DND-41 (cell line): ENCODE measurements around the gene VEGFD.

Experiments
- EZH2 ChIP-seq: IDR thresholded peaks from 3 replicates; pipeline ENCODE4 v1.6.1; 2012; ENCODE audit warnings: borderline replicate concordance, low read depth, mild to moderate bottlenecking, moderate library complexity, low read length, inconsistent platforms; ENCODE audit not compliant: severe bottlenecking
- TF ChIP-seq, protein P1 (sequence below): IDR thresholded peaks from 2 replicates; pipeline ENCODE4 v1.5.1; 2012; ENCODE audit warnings: borderline replicate concordance, low read length, moderate library complexity, mild to moderate bottlenecking; ENCODE audit not compliant: poor library complexity, severe bottlenecking; ENCODE audit errors: extremely low read depth

DNA sequence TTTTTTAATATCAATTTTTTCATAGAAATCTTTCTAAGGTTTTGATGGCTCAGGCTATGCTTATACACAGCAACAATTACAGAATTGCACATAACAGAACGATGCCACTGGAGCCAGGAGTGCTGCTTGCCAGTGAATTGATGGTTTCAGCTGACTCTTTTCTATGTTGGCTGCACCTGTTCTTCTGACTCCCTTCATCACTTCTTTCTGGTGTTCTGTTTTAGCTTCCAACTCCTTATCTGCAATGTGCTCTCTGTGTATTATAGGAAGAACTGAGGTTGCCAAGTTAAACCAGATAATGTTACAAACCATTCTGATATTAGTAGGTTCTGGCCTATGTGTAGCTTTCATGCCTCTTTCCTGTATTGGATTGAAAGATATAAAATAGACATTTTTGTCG, 11.6 kb upstream of the VEGFD start:
- TF ChIP-seq, protein P1, sequence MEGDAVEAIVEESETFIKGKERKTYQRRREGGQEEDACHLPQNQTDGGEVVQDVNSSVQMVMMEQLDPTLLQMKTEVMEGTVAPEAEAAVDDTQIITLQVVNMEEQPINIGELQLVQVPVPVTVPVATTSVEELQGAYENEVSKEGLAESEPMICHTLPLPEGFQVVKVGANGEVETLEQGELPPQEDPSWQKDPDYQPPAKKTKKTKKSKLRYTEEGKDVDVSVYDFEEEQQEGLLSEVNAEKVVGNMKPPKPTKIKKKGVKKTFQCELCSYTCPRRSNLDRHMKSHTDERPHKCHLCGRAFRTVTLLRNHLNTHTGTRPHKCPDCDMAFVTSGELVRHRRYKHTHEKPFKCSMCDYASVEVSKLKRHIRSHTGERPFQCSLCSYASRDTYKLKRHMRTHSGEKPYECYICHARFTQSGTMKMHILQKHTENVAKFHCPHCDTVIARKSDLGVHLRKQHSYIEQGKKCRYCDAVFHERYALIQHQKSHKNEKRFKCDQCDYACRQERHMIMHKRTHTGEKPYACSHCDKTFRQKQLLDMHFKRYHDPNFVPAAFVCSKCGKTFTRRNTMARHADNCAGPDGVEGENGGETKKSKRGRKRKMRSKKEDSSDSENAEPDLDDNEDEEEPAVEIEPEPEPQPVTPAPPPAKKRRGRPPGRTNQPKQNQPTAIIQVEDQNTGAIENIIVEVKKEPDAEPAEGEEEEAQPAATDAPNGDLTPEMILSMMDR = no peak
- TF ChIP-seq EZH2 = no peak
